Measurements from ENCODE around the gene SLC35G3.
"Not testable (repeated sequence)": the region's sequence is repeated elsewhere in the genome, so short reads cannot be mapped to it uniquely, and the experiment has no call there.

The SLC35G3 gene

DNA sequence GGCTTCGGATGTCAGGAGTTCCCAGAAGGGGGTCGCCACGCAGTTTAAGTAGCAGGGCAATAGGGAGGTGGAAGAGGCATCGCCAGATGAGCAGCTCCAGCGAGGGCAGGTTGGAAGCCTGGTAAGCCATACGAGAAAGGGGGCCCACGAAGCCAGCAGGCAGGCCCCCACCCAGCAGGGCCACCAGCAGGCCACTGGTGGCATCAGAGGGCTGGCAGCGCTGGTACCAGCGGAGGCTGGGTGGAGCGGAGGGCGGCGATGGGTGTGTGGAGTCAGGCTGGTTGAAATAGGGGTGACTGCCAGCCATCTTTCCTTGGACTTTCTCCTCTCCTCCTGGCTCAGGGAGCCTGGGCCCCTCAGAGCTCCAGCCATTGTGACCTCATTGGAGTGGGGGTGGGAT is at the start of gene SLC35G3:
Gene SLC35G3, minus strand, starts transcription at position 393 of the 400 bp plus-strand sequence. Its CDS starts 86 bp downstream, at position 307.
- not testable (repeated sequence) for DNase-seq

- DNase-seq = no peak
Observed at GRCh38 chr17:35243561-35244340, 49.6 kb upstream of the SLC35G3 start.

GRCh38 chr17:35242805-35243560 is 48.8 kb upstream of the SLC35G3 start, which contains the start of gene SLFN5:
Gene SLFN5 (plus strand): TSS chr17:35243072. CDS start chr17:35258691, 15,619 bp downstream.
- peak; percentile 66 for DNase-seq

- DNase-seq = peak; percentile 62
Observed at GRCh38 chr17:35242158-35242804, 48.1 kb upstream of the SLC35G3 start.

DNA sequence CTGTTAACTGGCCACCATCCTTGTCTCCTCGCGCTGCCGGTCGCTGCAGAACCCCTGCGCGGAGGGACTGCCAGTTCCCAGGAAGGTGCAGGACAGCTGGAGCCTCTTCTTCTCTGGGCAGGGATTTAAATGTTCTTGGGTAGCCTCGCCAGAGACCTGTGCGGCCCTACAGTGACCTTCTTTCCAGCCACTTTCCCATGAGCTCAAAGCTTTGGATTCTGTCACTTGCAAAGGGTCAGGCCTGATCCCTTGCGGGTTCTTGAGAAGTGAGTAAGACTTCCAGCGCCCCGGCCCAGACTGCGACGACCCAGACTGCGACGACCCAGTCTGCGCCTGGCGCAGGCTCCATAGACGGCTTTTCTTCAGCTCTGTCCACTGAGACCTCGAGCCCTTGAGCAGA is 47.3 kb upstream of the SLC35G3 start:
- DNase-seq = no peak

DNA sequence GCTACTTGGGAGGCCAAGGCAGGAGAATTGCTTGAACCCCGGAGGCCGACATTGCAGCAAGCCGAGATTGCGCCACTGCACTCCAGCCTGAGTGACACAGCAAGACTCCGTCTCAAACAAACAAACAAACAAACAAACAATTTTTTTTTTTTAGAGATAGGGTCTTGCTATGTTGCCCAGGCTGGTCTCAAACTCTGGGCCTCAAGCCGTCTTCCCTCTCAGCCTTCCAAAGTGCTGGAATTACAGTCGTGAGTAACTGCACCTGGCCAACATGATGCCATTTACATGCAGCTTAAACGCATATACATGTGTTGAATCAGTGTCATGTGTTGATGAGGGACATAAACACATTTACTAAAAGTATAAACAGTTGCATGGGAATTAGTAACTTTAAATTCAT is 46.7 kb upstream of the SLC35G3 start:
- DNase-seq = no peak

- no peak for DNase-seq
Observed at GRCh38 chr17:35239823-35240222, 45.6 kb upstream of the SLC35G3 start.

GRCh38 chr17:35238821-35239220 is 44.6 kb upstream of the SLC35G3 start:
- no peak for DNase-seq

GRCh38 chr17:35236821-35237220 is 42.6 kb upstream of the SLC35G3 start:
- DNase-seq = no peak

DNA sequence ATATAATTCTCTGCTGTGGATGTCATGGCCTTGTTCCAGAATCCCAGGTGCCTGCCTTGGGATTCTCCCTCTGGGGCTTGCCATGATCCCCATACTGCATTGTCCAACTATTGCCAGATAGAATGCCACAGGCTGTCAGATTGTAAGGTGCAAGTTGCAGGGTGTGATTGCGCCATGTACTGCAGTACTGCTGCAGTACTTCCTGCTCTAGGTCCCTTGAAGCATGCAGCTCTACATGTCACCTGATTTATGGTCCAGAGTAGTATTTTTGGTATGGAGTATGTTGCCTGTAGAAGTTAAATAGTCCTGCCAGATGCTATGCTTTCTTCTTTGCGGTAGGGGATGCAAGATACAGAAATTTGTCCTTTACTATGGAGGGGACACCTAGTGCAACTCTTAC is 41.7 kb upstream of the SLC35G3 start:
- no peak for DNase-seq

GRCh38 chr17:35235289-35235688 is 41.1 kb upstream of the SLC35G3 start:
- DNase-seq = no peak

DNA sequence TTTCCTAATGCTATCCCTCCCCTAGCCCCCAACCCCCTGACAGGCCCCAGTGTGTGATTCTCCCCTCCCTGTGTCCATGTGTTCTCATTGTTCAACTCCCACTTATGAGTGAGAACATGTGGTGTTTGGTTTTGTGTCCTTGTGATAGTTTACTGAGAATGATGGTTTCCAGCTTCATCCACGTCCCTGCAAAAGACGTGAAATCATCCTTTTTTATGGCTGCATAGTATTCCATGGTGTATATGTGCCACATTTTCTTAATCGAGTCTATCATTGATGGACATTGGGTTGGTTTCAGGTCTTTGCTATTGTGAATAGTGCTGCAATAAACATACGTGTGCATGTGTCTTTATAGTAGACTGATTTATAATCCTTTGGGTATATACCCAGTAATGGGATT is 40.1 kb upstream of the SLC35G3 start:
- DNase-seq = not testable (repeated sequence)

DNA sequence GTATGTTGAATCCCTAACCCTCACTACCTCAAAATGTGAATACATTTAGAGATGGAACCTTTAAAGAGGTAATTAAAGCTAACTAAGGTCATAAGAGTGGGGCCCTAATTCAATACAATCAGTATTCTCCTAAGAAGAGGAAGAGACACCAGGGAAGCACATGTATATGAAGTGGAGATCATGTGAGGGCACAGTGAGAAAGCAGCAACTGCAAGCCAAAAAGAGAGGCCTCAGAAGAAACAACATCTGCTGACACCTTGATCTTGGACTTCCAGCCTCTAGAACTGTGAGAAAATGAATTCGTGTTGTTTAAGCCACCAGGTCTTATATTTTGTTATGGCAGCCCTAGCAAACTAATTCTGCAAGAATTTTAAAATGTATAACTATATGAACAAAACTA is 35.4 kb upstream of the SLC35G3 start:
- DNase-seq = no peak

DNA sequence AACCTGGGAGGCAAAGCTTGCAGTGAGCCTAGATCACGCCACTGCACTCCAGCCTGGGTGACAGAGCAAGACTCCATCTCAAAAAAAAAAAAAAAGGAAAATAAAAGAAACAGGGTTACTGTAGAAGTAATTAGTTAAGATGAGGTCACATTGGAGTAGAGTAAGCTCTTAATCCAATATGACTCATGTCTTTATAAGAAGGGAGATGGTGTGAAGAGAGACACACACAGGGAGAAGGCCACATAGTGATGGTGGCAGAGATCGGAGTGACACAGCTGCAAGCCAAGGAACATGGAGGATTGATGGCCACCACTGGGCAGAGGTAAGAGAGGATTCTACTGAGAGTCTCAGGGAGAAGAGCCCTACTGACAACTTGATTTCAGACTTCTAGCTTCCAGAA is 33.4 kb upstream of the SLC35G3 start:
- DNase-seq = no peak

- DNase-seq = no peak
Observed at GRCh38 chr17:35224436-35224835, 30.2 kb upstream of the SLC35G3 start.

DNA sequence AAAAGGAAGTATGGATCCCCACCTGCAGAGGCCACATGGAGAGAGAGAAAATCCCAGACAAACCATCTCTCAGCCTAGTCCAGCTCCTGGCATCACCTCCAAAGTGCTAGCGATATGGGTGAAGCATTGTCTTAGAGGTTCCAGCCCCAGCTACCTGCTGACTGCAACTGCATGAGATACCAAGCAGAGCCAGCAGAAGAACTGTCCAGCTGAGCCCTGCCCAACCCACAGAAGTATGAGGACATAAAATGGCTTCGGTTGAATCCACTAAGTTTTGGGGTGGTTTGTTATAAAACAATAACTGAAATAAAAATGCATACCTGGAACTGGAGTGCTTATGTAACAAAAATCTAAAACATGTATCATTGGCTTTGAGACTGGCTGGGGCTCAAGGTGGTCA is 28.3 kb upstream of the SLC35G3 start:
- no peak for DNase-seq

DNA sequence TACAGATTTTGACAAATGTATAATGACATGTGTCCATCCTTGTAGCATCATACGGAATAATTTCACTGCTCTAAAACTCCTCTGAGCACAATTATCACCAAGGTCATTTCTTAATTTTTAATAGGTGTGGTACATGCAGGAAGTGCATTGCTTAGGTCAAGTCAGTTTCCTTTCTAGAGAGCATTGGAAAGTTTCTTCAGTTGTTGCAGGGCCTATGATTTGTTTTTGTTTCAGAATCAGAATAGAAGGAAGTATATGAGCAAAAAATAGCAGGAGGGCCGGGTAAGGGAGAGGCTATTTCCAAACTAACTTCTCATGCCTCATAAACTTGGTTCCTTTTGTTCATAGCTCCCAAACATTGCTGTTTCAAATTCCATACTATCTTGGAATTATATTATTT is 24.7 kb upstream of the SLC35G3 start:
- no peak for DNase-seq

GRCh38 chr17:35217107-35217506 is 22.9 kb upstream of the SLC35G3 start:
- no peak for DNase-seq

- no peak for DNase-seq
Observed at GRCh38 chr17:35214631-35215273, 20.6 kb upstream of the SLC35G3 start.

DNA sequence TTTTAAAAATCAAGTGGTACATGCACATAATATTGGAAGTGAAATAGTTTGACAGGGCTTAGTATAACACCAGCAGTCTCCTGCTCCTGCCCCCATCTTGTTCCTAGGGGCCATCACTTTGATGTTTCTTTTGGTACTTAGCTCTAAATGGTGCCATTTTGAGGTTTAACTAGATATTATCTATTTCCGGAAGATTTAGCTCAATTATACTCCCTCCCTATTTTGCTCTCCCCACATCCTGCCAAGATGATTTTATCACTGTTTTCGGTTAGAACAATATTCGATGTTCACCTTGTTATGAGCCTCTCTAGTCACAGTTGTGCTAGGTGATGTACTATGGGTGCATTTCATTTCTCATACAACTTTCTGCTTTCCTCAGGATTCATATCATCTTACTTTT is 20.0 kb upstream of the SLC35G3 start:
- no peak for DNase-seq

GRCh38 chr17:35213412-35213940 is 19.3 kb upstream of the SLC35G3 start:
- no peak for DNase-seq

DNA sequence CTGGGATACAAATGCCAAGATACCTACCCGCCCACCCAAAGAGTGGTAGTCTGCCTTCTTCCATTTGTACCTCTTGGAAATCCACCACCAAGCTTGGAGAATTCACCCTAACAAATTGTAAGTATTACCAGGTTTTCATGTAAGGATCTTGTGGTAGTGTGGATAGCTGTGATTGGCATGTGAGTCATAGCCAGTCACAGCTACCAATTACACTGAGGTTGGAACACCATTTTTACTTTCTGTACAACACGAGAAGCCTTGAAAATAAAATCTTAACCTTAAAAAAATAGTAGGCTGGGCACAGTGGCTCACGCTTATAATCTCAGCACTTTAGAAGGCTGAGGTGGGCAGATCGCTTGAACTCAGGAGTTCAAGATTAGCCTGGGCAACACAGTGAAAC is 18.5 kb upstream of the SLC35G3 start:
- DNase-seq = no peak

DNA sequence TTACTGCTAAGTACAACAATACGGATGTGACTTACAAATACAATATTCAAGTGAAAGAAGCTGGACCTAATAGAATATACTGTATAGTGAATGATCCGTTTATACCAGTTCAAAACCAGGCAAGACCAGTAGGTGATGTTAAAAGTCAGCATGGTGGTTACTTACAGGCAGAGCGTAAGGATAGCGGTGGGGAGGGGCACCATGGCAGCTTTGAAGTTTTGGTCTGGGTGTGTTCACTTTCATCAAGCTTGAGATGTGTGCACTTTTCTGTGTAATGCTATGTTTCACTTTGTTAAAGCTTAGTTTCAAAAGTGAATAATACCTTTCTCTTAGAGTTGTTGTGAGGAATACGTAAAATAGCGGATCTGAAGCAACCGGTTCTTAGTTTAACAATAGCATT is 16.5 kb upstream of the SLC35G3 start:
- no peak for DNase-seq

Measured in NCI-H1105 (cell line).